ENCODE measurements around the gene CLEC3B. TPM values are rescaled to one million over a fixed set of nuclear protein-coding genes. Genes with fewer than 3 reads are reported as not detected.

CLEC3B gene
- total RNA-seq, 4 donors from 2014 or later = 265 to 1,223 (median 383) TPM

DNA sequence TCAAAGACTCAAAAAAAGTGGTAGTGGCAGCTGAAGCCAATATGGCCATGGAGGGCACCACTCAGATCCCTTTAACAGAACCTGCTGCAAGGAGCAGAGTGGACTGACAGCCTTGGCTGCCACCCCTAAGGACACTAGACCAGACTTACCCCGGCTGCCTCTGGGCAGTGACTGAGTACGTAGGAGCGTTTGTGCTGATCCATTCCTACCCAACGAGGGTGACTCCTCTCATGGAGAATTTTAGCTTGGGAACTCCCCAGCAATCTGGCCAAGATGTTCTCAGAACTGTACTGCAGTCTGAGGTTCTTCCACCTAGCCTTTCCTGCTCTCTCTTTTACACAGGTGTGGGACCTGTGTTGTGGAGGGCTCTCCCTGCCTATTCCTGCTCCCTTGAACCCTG, 22.1 kb downstream of the CLEC3B start:
- TF ChIP-seq, protein P1, sequence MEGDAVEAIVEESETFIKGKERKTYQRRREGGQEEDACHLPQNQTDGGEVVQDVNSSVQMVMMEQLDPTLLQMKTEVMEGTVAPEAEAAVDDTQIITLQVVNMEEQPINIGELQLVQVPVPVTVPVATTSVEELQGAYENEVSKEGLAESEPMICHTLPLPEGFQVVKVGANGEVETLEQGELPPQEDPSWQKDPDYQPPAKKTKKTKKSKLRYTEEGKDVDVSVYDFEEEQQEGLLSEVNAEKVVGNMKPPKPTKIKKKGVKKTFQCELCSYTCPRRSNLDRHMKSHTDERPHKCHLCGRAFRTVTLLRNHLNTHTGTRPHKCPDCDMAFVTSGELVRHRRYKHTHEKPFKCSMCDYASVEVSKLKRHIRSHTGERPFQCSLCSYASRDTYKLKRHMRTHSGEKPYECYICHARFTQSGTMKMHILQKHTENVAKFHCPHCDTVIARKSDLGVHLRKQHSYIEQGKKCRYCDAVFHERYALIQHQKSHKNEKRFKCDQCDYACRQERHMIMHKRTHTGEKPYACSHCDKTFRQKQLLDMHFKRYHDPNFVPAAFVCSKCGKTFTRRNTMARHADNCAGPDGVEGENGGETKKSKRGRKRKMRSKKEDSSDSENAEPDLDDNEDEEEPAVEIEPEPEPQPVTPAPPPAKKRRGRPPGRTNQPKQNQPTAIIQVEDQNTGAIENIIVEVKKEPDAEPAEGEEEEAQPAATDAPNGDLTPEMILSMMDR (IDR thresholded peaks at IDR 0.05; ENCODE audit: low read depth) = no peak

DNA sequence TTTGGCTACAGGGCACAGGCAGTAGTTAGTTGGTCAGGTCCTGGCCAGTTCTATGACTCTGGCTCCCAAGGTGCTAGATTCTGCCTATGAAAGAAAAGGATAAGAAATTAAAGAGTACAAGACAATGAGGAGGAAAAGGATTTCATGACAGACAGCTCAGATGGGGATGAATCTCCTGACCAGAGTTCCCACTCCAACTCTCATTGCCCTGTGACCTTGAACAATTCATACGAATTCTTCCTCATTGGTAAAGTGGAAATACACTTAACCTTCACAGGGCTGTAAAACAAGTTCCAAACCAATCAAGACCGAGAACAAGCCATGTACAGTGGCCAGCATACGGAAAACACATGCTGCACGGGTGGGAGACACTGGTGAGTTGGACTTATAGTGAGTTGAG, 23.7 kb downstream of the CLEC3B start:
- TF ChIP-seq, protein P1 (IDR thresholded peaks at IDR 0.05; ENCODE audit: low read depth) = no peak

DNA sequence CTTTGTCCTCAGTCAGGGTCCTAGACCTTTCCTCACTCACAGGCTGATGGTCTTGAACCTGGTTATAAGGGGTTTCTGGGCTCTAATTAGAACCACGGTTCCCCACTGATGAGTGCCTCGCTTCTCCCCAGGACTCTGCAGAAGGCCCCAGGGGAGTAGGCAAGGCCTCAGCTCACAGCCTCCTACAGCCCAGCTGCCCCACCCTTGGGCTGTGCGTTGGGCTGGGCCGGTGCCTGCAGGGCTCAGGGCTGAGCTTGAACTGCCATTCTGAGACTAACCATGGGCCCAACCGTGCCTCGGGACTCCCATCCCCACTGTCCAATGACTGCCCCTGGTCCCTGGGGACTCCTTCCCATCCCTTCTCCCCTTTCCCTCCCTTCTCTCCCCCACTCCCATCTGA, 25.6 kb downstream of the CLEC3B start:
- TF ChIP-seq, protein P1 (IDR thresholded peaks at IDR 0.05; ENCODE audit: low read depth) = no peak

DNA sequence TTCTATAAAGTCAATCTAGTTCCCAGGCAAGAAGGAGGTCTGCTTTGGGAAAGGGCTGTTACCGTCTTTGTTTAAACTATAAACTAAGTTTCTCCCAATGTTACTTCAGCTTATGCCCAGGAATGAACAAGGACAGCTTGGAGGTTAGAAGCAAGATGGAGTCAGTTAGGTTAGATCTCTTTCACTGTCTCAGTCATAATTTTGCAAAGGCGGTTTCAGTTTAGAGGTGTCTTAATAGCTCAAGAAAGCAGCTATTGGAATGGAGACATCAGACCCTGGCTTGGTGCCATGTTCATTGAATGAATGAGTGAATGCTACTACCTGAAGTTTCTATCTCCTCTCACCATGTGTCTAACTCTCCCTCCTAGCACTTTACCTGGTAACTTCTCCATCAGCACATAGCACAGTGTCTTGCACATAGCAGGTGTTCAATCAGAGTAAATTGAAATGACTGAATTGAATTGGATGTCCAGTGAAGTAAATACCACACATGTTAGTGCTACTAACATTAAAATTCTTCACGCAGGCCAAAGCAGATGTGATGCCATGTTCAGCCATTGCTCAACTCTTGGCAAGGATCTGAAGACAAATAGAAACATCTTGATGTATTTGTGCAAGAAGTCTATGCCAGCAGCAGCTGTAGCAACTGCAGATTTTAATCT, 28.2 kb downstream of the CLEC3B start:
- TF ChIP-seq, protein P1 (IDR thresholded peaks at IDR 0.05; ENCODE audit: low read depth) = no peak

DNA sequence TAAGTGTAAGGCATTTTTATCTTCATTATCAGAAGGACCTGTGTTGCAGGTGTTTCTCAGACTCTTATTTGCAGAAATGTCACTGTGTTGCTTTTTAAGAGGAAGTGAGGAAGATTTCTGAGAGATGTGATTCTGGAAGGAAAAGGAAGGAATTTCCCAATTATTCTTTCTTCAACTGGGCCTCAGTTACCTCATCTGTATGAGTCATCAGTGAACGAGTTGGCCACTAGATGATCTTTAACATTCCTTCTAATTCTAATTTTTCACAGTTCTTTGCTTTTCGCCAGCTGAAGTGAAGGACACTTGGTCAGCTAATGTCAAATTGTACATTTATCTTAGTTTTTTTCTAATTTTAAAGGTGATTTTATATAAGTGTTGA, 28.9 kb downstream of the CLEC3B start:
- TF ChIP-seq, protein P1 (IDR thresholded peaks at IDR 0.05; ENCODE audit: low read depth) = no peak

DNA sequence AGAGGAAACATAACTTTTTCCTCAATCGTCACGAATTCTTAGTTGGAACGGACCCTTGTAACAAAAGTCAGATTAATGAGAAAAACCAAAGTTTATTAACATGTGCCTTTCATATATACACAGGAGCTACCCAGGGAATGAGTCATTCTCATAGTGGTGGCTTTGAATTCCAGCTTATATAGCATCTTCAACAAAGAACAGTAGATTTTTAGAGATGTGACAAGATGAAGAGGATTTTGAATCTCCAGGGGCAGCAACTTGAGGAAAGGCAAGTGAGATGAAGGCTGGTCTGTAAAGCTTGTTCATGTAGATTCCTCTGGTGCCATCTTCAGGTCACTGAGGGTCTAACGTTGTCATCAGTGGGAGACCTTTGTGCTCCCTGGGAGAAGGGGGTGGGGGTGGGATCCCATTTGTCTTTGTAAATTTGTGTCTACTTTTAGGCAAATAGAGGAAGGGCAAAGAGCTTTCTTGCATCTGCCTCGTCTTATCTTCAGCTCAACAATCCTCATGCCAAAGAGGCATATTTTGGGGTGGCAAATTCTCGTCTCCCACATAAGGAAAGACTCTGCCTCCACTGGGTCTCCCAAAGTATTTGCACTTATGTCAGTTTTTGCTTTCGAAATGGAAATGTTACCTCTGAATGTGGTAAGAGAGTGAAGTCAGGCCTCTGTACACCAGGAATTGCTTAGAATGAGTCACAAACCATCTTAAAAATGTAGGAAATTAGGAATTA, 29.5 kb downstream of the CLEC3B start:
- TF ChIP-seq, protein P1 (IDR thresholded peaks at IDR 0.05; ENCODE audit: low read depth) = no peak

DNA sequence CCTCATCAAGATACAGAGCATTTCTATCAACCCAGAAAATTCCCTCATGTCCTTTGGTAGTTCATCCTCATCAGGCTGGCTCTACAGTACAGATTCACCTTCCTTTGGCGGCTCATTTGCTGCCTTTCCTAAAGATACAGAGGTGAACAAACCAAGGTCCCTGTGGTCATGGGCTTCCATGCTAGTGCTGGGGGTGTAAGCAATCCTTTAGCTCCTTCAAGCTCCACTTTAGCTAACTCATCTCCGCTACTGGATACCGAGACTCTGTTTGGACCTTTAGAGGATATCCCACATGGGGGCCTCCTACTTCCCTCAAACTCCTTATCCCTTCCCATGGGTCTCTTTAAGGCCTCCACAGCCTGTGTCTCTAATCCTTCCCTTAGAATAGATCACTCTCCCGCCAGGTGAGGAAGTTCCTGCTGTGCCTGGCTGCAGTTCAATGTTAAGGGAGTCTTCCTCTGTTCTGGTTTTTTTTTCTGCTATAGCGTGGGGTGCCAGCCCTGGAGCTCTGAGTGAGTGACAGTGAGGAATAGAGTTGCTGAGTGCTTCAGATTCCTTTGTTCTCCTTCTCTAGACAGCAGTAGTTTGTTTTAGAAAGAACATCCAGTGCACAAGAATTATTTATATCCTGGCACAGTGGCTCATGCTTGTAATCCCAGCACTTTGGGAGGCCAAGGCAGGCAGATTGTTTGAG, 30.7 kb downstream of the CLEC3B start:
- TF ChIP-seq, protein P1 (IDR thresholded peaks at IDR 0.05; ENCODE audit: low read depth) = no peak
